GM23338 (cell line): Measurements from ENCODE around the gene SOWAHA.

Experiments
- CREB1 ChIP-seq: fragments of 250-450 bp; sonication (Bioruptor Pico); IDR thresholded peaks from 2 replicates; pipeline ENCODE4 v1.5.0; 2020; ENCODE audit warnings: low read depth, mild to moderate bottlenecking, moderate library complexity
- CTCF ChIP-seq, 2 experiments: fragments of 200-600 bp in 1 of 2; sonication (generic) in 1 of 2; conservative IDR thresholded peaks; 2 replicates each; pipeline versions ENCODE4 v1.5.1 to v1.6.1; 2016 to 2017; ENCODE audit warnings: antibody characterized with exemption in 2 of 2, low read depth in 2 of 2, mild to moderate bottlenecking in 2 of 2, moderate library complexity in 1 of 2
- EZH2 ChIP-seq: fragments of 200-600 bp; sonication (generic); IDR thresholded peaks from one replicate; pipeline ENCODE4 v1.8.0; 2017; ENCODE audit warnings: antibody characterized with exemption, mild to moderate bottlenecking, low read depth; ENCODE audit not compliant: unreplicated experiment
- EZH2phosphoT487 ChIP-seq: fragments of 200-600 bp; sonication (generic); IDR thresholded peaks from one replicate; pipeline ENCODE4 v1.8.1; 2018; ENCODE audit warnings: antibody characterized with exemption; ENCODE audit not compliant: unreplicated experiment
- JUNB ChIP-seq: IDR thresholded peaks from one replicate; pipeline ENCODE4 v1.6.1; 2016; ENCODE audit warnings: antibody characterized with exemption; ENCODE audit not compliant: unreplicated experiment
- POLR2AphosphoS5 ChIP-seq: IDR thresholded peaks from 2 replicates; pipeline ENCODE4 v1.6.1; 2016; ENCODE audit warnings: antibody characterized with exemption, low read depth
- REST ChIP-seq: IDR thresholded peaks from one replicate; pipeline ENCODE4 v1.6.1; 2018; ENCODE audit warnings: antibody characterized with exemption; ENCODE audit not compliant: unreplicated experiment
- STAT1 ChIP-seq: IDR thresholded peaks from one replicate; pipeline ENCODE4 v1.6.1; 2016; ENCODE audit warnings: antibody characterized with exemption; ENCODE audit not compliant: unreplicated experiment

GRCh38 chr5:132768485-132768868 is 44.6 kb upstream of the SOWAHA start:
- TF ChIP-seq EZH2 (no peak), CTCF (conservative IDR thresholded peaks at IDR 0.05; ENCODE audit: low read depth in 2 of 2) (no peak), POLR2AphosphoS5 (no peak), STAT1 (no peak), CREB1 (CRISPR knock-in tag) (no peak), EZH2phosphoT487 (no peak), REST (no peak), JUNB (no peak)
